CD4-positive, alpha-beta T cell treated with Interleukin-6 at 100 ng/mL for 8 hours (primary cell): Measurements from ENCODE around the gene EIF2B2.

Experiments
- DNase-seq: peaks from one replicate; pipeline ENCODE4 v3.0.0-alpha.2; 2020; ENCODE audit warnings: mixed read lengths, low spot score

The EIF2B2 gene

GRCh38 chr14:74974364-74975058 is 28.2 kb upstream of the EIF2B2 start:
- DNase-seq, result no peak

GRCh38 chr14:74975059-74975810 is 27.5 kb upstream of the EIF2B2 start:
- DNase-seq, result no peak

- no peak for DNase-seq
Measured at GRCh38 chr14:74976264-74977113, 26.2 kb upstream of the EIF2B2 start.

GRCh38 chr14:74977164-74977900 is 25.4 kb upstream of the EIF2B2 start:
- no peak for DNase-seq

GRCh38 chr14:74977901-74978385 is 24.8 kb upstream of the EIF2B2 start:
- no peak for DNase-seq

GRCh38 chr14:74978416-74978947 is 24.2 kb upstream of the EIF2B2 start:
- DNase-seq, result no peak

GRCh38 chr14:74979029-74979428 is 23.7 kb upstream of the EIF2B2 start:
- no peak for DNase-seq

- no peak for DNase-seq
Measured at GRCh38 chr14:74979442-74980397, 23.0 kb upstream of the EIF2B2 start.

- DNase-seq, result no peak
Measured at GRCh38 chr14:74980398-74980730, 22.4 kb upstream of the EIF2B2 start.

- DNase-seq, result no peak
Measured at GRCh38 chr14:74980731-74981461, 21.8 kb upstream of the EIF2B2 start.

- DNase-seq, result no peak
Measured at GRCh38 chr14:74981462-74981782, 21.3 kb upstream of the EIF2B2 start.

- no peak for DNase-seq
Measured at GRCh38 chr14:74981833-74982232, 20.9 kb upstream of the EIF2B2 start.

- no peak for DNase-seq
Measured at GRCh38 chr14:74982661-74983060, 20.1 kb upstream of the EIF2B2 start.

GRCh38 chr14:74983343-74983742 is 19.4 kb upstream of the EIF2B2 start:
- no peak for DNase-seq

- DNase-seq, result no peak
Measured at GRCh38 chr14:74984236-74985027, 18.3 kb upstream of the EIF2B2 start.

GRCh38 chr14:74985028-74985310 is 17.8 kb upstream of the EIF2B2 start:
- no peak for DNase-seq

GRCh38 chr14:74985806-74986205 is 16.9 kb upstream of the EIF2B2 start:
- DNase-seq, result no peak

GRCh38 chr14:74988131-74988530 is 14.6 kb upstream of the EIF2B2 start:
- no peak for DNase-seq

GRCh38 chr14:74988993-74989392 is 13.7 kb upstream of the EIF2B2 start:
- no peak for DNase-seq
